Stimulated activated CD8-positive, alpha-beta memory T cell treated with anti-CD3 and anti-CD28 coated beads, Interleukin-7, amount 100 ng/mL, for 48 hours (primary cell): ENCODE data around the gene MYO5A.

Experiments
- DNase-seq, 2 donors: peaks; one replicate each; pipeline ENCODE4 v3.0.0-alpha.2; 2020; ENCODE audit warnings: low read depth in 1 of 2; ENCODE audit errors: extremely low read depth in 1 of 2

The MYO5A gene

DNA sequence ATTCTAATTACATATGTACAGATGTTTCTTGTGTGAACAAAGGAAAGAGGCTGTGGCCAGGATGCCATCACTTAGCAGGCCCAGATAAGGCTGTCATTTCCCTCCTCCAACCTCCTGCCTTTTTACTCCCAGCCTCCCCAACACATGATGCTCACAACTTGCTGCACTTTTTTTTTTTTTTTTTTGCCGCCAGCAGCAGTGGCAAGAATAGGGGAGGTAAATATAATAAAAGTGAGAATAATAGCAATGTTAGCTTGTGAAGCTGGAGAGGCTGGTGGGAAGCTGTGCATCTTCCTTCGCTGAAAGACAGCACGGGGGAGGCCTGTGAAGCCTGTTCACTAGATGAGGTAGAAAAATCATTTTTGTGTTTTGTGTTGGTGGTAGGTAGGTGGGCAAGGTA lies 190.6 kb downstream of the MYO5A start:
- DNase-seq = no peak

DNA sequence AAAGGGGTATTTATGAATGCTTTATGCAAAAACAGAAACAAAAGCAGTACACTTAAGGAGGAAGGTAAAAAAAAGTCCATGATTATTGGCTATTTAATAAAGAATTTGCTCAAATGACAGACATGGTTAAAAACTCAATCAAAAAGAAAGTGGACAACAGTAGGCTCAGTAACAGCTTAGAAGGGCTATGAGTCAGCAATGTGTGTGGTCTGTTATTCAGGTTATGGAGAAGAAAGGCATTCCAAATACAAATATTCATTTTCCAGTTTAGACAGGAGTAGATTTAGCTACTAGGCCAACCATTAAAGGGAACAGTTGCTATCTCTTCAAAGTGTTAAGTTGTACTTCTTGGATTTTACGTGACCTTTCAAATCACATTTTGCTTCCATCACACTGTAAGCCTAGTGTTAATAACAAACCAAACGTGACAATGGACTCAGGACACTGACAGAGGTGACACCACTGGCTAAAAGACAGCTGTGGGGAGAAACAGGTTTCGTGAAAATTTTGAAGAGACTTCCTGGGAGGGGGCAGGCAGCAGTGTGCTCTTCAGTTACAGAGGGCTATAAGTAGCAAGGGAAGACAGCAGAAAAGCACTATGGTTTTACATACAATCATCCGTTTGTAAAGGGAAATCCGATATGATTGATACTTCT lies 191.4 kb downstream of the MYO5A start:
- no peak for DNase-seq

DNA sequence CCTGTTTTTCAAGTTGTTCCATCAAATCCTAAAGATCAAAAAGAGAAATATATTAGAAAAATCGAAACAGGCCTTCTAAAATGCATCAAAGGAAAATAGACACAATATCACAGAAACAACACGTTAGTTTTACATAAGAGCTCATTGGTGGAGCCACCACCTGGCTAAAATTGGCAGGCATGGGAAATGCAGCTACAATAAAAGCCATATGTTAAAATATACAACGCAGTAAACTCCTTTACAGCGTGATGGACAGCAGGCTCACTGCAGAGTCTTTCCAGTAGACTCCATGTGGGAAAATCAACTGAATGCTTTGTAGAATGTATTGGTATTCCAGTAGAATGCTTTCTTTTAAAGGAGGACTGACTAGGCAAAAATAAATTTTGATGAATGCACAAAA lies 192.2 kb downstream of the MYO5A start:
- no peak for DNase-seq

DNA sequence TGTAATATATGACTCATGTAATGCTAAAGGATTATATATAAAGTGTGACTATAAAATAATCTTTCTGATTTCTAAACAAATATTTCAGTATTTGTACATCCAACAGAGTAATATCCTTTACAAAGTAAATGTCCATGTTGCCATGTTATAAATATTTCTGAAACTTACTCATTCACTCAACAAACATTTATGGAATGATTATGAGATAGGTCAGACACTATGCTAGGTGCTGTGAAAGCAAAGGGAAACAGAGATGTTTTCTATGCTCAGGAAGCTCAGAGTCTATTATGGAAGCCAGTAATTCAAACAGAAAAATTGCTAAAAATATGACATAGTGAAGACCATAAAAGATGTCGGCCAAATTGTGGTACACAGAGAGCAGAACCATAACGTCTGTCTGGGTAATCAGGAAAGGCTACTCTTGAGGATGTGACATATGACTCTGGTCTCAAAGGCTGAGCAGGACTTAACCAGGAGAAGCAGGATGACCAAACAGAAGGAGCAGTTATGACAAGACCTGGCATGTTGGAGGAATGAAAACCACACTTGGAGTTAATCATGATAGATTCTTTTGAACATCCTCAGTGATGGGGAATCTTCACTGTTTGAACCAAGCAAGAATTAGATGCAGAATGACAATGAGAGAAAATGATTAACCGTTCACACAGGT lies 194.1 kb downstream of the MYO5A start:
- no peak for DNase-seq

DNA sequence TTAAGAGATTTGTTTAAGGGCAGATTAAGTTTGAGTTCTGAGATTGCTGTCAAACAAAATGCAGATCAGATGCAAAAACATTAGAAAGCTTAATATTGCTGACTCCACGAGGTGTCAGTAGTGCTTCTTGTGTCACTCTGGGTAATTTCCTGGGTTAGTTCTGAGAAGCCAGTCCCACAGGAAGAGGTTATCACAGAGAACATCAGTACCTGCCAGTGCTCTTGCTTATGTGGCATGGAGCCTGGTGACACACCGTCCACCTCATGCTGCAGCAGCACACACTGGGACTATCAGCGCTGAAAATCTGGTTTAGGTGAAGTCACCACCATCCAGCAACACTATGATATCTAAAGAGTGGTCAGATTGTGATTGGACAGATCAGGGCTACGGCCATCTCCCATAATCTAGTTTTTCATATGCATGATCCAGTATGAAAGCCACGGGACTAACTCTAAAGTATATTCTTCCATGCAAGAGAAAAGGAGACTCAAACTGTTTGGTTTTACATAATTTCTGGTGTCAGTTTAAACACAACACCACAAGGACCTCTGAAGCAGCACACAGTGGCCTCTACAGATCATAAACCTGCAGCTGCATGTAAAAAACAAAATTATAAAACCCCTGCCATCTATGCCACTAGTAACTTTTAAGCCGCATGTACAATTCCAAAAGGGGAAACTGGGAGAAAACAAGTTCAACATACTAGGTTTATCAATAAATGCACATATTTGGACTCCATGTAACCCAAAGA lies 197.0 kb downstream of the MYO5A start:
- DNase-seq = peak in 1 of 2 donors; percentile 60

DNA sequence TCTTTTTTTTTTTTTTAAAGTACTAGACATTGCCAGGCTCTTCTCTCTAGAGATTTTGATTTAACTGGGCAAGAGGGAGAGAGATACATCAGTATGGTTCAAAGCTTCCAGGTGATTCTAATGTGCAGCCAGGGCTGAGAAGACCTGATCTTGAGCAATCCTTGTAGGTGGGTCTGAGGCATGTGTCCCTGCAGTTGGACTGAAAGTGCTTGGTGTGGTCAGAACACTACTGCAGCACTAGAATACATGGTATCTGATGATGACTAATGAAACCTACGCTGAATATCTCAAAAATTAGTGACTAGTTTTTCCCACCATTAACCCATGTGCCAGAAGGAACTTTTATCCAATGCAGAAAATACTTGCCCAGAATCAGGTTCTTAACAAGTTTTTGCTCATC lies 198.7 kb downstream of the MYO5A start:
- DNase-seq = no peak

DNA sequence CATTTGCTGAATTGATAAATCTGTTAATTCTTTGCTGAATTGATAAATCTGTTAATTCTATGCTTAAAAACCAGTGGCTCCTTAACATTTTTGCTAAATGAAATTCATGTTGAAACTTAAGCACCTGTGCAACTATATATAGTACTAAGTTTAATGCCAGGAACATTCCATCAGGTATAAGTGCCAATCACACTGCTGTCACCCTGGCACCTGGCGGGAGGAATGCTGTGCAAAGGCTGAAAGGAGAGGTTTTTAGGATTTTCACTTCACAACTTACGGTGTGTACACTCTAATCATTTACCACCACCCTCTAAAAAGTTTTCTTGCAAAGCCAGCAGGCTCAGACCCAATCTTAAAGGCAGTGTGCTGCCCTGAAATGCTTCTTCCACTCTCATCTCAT lies 199.5 kb downstream of the MYO5A start:
- no peak for DNase-seq

DNA sequence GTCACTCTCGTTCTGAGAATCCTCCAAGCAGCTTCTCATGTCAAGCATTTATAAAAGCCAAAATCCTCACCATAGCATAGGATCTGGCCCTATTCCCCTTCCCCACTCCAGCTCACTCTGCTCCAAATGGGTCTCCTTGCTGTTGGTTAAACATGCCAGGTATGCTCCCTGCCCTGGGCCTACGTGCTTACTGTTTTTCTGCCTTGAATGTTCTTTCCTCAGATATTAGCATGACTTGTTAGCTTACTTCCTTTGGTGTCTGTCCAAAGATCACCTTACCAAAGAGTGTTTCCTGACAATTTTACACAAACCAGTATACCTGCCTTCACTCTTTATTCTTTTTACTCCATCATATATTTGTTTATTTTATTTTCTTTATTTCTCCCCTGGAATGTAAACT lies 200.0 kb downstream of the MYO5A start:
- no peak for DNase-seq

DNA sequence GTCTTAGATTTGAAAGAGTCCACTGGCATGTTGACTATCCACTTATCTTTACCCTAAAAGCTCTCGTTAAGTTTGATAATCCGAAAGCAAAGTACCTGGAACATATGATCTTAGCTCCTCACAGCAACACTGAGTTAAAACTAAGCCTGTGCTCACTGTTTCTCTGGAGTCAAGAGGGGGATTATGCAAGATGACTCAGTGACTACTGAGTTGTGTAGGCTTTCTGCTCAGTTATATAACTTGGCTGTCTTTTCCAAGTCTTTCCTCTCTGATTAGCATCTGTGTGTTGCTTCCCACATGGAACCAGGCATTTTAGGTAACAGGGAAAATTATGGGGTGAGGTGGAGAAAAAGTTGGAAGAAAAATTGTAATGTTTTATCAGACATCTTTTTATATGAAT lies 201.9 kb downstream of the MYO5A start:
- DNase-seq = no peak

DNA sequence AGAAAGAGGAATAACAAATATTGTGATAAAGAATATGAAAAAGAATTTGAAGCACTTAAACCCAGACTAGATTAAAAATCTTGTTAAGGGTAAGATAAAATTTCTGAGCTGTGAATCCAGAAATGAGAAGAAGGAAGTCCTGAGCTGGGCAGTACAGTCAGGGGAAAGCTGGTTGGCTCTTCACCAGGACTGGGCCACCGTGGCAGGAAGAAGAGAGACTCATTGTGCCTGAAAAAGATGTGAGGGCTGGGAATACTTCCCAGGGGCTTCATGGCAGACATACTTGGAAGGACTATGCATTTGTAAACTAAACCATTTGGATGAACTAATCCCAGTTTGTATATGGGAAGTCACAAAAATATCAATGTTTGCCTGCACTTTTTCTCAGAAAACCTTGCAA lies 204.6 kb downstream of the MYO5A start:
- DNase-seq = no peak

DNA sequence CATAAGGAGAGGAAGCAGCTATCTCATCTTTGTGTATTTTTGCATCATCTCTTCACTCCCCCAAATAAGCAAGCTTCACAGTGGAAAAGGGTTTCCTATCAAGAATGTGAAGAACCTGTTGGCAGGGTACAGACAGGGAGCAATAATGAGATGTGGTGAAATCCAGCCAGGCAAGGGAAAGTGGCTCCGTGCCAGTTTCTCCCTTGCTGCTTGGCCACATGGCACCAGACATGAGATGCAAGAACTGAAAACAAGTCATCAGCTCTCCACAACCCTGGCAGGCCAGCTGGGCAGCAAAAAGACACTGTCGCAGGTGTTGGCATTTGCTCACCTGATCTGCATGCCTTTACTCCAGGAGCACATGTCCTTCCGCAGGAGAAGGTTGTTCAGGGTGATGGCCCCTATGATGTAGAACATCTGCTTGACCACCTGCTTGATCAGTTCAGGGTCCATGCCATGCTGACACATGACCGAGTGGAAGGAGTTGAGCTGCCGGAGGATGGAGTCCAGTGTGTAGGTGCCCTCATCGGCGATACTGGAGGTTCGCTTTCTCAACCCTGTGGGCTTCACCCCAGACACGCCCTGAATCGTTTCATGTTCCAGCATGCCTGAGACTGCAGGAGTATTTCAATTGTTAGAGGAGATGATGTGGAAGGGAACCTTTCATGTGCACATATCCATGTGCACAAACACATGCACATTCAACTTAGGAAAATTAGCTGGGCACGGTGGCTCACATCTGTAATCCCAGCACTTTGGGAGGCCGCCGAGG lies 209.8 kb downstream of the MYO5A start:
- no peak for DNase-seq

DNA sequence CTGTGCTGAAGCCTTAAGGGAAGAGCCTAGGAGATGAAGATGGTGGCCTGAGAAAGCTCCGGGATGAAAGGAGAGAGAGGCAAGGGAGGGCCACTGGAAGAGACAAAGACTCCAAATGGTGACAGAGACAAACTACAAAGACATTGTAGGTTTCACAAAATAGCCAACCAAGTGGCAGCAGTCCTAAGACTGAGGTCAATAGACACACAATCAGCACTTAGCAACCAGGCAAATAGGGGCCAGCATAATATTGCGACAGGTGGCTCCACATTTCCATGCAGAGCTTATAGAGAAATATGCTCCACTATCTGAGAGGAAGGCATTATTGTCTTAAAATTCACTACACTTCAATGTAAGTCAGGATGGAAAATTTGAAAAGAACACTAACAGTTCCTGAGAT lies 211.0 kb downstream of the MYO5A start:
- DNase-seq = no peak

DNA sequence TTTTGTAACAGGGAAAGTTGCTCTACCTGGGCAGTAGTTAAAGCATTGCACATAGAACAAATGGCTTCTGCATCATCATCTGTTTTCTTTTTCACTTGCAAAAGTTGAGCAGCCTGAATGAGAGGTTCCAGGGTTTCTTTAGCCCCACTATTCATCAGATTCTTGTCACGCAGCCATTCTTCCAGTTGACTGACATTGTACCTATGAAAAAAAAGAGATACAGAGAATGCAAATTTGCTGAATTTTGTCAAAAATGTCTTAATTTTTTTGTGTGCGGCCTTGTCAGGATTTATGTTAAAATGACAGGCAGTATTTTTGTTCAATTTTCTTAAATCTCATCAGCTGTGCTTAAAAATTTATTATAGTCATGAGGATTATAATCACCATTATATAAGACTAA lies 211.7 kb downstream of the MYO5A start:
- no peak for DNase-seq

DNA sequence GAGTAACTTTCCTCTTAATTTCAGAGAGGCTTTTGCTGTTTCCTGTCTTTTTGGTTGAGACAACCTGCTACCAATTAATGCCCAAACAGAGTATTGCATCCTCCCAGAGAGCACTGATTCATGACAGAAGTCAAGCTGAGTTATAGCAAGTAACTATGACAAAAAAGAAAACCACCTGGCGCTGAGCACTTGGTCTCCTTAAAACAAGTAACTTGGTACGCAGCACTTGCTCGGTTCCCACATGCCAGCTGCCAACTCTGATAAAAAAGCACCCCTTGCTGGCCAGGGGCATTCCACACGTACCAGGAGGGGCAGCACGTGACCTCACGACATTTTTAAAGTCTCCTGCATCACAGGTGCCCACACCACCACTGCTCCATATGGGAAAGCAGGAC lies 219.5 kb downstream of the MYO5A start:
- no peak for DNase-seq

DNA sequence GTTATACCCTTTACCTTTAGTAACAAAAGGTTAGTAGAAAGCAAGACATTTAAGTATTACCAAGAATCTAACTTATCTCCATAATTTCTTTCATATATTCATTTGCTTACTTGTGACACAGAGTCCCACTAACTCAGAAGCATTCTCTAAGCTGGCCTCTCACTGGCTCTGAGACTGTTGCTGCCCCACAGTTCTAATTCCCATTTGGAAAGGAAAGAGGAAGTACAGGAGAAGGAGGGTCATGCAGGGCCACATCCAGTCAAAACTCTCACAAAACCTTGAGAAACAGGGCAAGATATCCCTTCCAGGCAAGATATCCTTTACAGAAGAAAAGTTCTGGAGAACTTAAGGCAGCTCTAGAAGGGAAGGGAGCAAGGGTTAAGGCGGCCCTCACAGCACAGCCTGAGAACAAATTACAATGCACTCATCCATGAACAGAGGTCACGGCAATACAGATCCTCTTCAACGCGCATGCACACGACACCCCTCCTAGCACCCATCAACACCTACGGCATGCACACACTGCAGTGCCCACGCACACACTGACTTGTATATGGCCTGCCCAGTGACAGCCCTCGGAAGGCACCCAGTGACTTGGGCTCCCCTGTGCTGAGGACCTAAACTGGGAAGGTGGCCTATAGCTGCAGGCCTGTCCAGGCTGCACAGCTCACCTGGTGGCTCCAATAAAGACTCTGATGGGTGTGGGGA lies 220.1 kb downstream of the MYO5A start:
- DNase-seq = no peak

DNA sequence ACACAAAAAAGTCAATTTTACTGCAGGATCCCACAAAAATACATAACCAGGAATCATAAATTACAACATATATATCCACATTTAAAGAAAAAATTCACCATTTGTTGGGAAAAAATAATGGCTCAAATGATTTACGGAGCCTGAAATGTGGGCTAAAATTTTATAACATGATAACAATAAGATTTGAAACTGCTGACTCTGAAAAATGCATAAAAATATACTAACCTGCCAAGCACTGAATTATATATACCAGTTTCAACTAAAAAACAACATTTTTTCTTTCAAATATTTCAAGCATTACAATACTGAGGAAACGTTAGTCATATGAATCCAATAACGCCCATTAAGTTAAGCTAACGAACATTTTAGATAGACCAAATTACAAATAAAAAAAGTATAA lies 220.8 kb downstream of the MYO5A start:
- DNase-seq = no peak

DNA sequence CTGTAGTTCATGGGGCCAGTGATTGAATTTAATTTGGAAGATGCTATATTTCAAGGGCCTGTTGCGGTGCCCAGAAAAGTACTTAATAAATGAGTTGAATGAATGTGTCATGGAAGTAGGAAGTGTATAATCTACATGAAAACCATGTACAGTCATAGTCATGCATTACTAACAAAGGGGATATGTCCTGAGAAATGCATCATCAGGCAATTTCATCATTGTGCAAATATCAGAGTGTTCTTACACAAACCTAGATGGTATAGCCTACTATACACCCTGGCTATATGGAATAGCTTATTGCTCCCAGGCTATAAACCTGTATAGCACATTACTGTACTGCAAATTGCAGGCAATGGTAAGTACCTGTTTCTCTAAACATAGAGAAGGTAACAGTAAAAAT lies 222.4 kb downstream of the MYO5A start:
- no peak for DNase-seq

DNA sequence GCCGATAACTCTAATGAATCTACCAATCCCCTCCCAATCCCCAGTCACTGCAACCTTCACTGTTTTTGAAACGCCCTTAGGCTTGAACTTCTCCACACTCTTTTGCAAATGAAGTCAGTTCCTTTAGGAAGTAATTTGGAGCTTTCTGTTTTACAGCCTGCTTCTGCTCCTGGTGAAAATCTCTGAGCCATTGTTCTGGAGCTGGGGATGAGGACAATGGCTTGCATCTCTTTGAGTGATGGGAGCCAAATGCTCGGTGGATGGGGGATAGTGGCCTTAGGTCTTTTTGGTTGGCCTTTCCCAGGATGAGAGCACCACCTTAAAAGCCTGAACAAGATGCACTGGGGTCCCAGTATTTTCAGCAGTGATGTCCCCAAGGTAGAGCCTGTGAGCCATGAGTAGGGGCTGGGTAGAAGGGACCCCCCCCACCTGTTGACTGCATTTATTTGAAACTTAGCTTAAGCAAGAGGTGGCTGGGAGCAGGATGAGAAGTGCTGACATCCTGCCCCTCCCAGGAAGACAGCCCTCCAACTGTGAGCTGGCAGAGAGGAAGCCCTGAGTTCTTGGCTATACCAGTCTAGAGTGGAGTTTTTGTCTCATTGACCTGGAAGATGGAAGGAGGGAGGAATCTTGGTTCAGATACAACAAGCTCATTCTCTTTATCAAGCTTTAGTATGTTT lies 225.4 kb downstream of the MYO5A start:
- DNase-seq = no peak

DNA sequence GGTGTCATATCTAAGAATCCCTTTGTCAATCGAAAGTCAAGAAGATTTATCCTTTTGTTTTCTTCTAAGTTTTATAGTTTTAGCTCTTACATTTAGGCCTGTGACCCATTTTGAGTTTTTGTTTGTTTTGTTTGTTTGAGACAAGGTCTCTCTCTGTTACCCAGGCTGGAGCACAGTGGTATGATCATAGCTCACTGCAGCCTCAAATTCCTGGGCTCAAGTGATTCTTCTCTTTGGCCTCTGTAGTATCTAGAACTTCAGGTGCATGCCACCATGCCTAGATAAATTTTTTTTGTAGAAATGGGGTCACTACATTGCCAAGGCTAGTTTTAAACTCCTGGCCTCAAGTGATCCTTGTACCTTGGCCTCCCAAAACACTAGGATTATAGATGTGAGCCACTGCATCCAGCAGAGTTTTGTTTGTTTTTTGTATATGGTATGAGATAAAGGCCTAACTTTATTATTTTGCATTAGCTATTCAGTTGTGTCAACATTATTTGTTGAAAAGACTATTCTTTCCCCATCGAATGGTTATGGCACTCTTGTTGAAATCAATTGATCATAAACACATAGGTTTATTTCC lies 227.3 kb downstream of the MYO5A start:
- no peak for DNase-seq

DNA sequence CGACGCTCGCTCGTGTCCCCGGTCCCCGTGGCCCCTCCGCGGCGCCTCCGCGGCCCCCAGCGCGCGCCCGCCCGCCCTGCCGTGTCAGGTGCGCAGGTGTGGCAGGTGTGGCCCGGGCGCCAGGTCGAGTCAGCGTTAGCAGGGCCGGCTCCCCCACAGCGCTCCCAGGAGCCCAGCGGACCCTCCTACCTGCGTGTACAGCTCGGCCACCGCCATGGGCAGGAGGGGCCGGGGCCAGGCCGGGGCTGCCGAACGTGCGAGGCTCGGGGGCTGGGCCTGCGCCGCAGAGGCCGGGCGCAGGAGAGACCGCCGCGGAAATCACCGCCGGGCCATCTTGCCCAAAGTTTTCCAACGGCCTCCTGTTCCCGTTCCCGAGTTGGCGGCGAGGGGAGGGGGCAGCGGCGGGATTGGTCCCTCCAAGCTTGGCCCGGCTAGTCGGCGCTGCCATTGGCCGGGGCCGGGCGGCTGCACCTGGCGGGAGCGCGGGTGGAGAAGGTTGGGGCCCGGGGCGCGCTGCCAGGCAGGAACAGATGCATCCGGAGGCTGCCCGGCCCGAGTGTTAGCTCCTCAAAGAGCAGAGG lies 233.2 kb downstream of the MYO5A start, which contains the start of gene MYO5C:
Gene MYO5C (minus strand): TSS at position 384 of the 581 bp plus-strand sequence. CDS start 168 bp downstream, at position 216.
- no peak for DNase-seq
